Stimulated activated CD8-positive, alpha-beta memory T cell treated with anti-CD3 and anti-CD28 coated beads, Interleukin-12 subunit alpha, Interleukin-12 subunit beta, amount 100 ng/mL, for 4 hours (primary cell): ENCODE measurements around the gene ARHGAP32.
"Not testable (repeated sequence)": the region's sequence is repeated elsewhere in the genome, so short reads cannot be mapped to it uniquely, and the experiment has no call there.

Experiments used
- DNase-seq: peaks from one replicate; pipeline ENCODE4 v3.0.0-alpha.2; 2020; ENCODE audit warnings: low read depth

ARHGAP32 gene

GRCh38 chr11:129021295-129021694 is 170.8 kb downstream of the ARHGAP32 start:
- no peak for DNase-seq

GRCh38 chr11:129018991-129019390 is 173.1 kb downstream of the ARHGAP32 start:
- DNase-seq, result no peak

GRCh38 chr11:129018126-129018525 is 174.0 kb downstream of the ARHGAP32 start:
- no peak for DNase-seq

- no peak for DNase-seq
Observed at GRCh38 chr11:129013737-129014475, 178.2 kb downstream of the ARHGAP32 start.

- DNase-seq, result no peak
Observed at GRCh38 chr11:129012880-129013279, 179.2 kb downstream of the ARHGAP32 start.

- DNase-seq, result no peak
Observed at GRCh38 chr11:129006161-129006560, 186.0 kb downstream of the ARHGAP32 start.

GRCh38 chr11:128999165-128999564 is 193.0 kb downstream of the ARHGAP32 start:
- not testable (repeated sequence) for DNase-seq

GRCh38 chr11:128988242-128988970 is 203.7 kb downstream of the ARHGAP32 start:
- no peak for DNase-seq

GRCh38 chr11:128985880-128986279 is 206.2 kb downstream of the ARHGAP32 start:
- DNase-seq, result no peak

GRCh38 chr11:128983023-128983422 is 209.1 kb downstream of the ARHGAP32 start:
- DNase-seq, result no peak

- DNase-seq, result no peak
Observed at GRCh38 chr11:128981254-128981653, 210.9 kb downstream of the ARHGAP32 start.

GRCh38 chr11:128970598-128971190 is 221.4 kb downstream of the ARHGAP32 start:
- DNase-seq, result no peak

GRCh38 chr11:128968916-128969315 is 223.2 kb downstream of the ARHGAP32 start:
- no peak for DNase-seq

- DNase-seq, result no peak
Observed at GRCh38 chr11:128967578-128967977, 224.5 kb downstream of the ARHGAP32 start.

- no peak for DNase-seq
Observed at GRCh38 chr11:128965485-128965884, 226.6 kb downstream of the ARHGAP32 start.

- DNase-seq, result no peak
Observed at GRCh38 chr11:128964463-128964930, 227.6 kb downstream of the ARHGAP32 start.

- no peak for DNase-seq
Observed at GRCh38 chr11:128963744-128964325, 228.3 kb downstream of the ARHGAP32 start.

- no peak for DNase-seq
Observed at GRCh38 chr11:128962896-128963295, 229.2 kb downstream of the ARHGAP32 start.

- DNase-seq, result no peak
Observed at GRCh38 chr11:128961645-128962044, 230.5 kb downstream of the ARHGAP32 start.

- no peak for DNase-seq
Observed at GRCh38 chr11:128957202-128957482, 235.0 kb downstream of the ARHGAP32 start.

- no peak for DNase-seq
Observed at GRCh38 chr11:128956401-128957201, 235.5 kb downstream of the ARHGAP32 start.

GRCh38 chr11:128955636-128956035 is 236.5 kb downstream of the ARHGAP32 start:
- no peak for DNase-seq
